ENCODE data around the gene NSD2. TPM values are rescaled to one million over a fixed set of nuclear protein-coding genes. Genes with fewer than 3 reads are reported as not detected.

The NSD2 gene
- total RNA-seq, 1 experiment from 2014 or later: 128 TPM

- Mint-ChIP-seq H3K36me3 (peaks cover 27% of the 10 kb centered on the region), H3K27ac (no peak overlapping the region), H3K9me3 (no peaks in the 10 kb centered on the region), H3K4me1 (no peaks in the 10 kb centered on the region), H3K4me3 (no peak overlapping the region), H3K27me3 (ENCODE audit: low read depth) (no peaks in the 10 kb centered on the region)
- TF ChIP-seq PREB (CRISPR knock-in tag; IDR thresholded peaks at IDR 0.05; ENCODE audit: borderline replicate concordance) (no peak), GRHL2 (CRISPR knock-in tag; IDR thresholded peaks at IDR 0.05; ENCODE audit: insufficient replicate concordance, severe bottlenecking) (no peak), RORB (CRISPR knock-in tag; IDR thresholded peaks at IDR 0.05) (no peak), GTF2I (CRISPR knock-in tag; conservative IDR thresholded peaks at IDR 0.05) (no peak), MXD4 (CRISPR knock-in tag; IDR thresholded peaks at IDR 0.05; ENCODE audit: borderline replicate concordance) (no peak), CREM (CRISPR knock-in tag; IDR thresholded peaks at IDR 0.05) (no peak)
- DNase-seq (ENCODE audit: low spot score) (no peak), ATAC-seq (no peak)
- ChIA-PET POLR2A (no interaction called here), CTCF (interaction anchor here (0.8 to 2.8 kb wide), 2 partner anchors 11 to 92 kb away, joined by 5 to 14 read pairs; no protein-coding TSS in a partner anchor)
Measured at GRCh38 chr4:1841201-1841886, 29.8 kb upstream of the NSD2 start.

GRCh38 chr4:1841887-1842210 lies 29.3 kb upstream of the NSD2 start:
- ChIA-PET CTCF (interaction anchor here (0.6 to 2.8 kb wide), 9 partner anchors 9 to 251 kb away, joined by 3 to 14 read pairs (median 3); partner anchors contain the start of gene LETM1), POLR2A (no interaction called here)
- no peak for DNase-seq (ENCODE audit: low spot score)
- Mint-ChIP-seq H3K36me3 (peaks cover 31% of the 10 kb centered on the region), H3K27me3 (ENCODE audit: low read depth) (no peaks in the 10 kb centered on the region), H3K9me3 (no peaks in the 10 kb centered on the region), H3K4me3 (no peak overlapping the region), H3K4me1 (no peaks in the 10 kb centered on the region), H3K27ac (no peak overlapping the region)
- ATAC-seq: no peak
- TF ChIP-seq TEAD4 (CRISPR knock-in tag; IDR thresholded peaks at IDR 0.05): no peak
- no peak for TF ChIP-seq FOXK1 (CRISPR knock-in tag; IDR thresholded peaks at IDR 0.05)
- TF ChIP-seq AFF4 (CRISPR knock-in tag; IDR thresholded peaks at IDR 0.05; ENCODE audit: borderline replicate concordance): no peak
- no peak for TF ChIP-seq JAZF1 (CRISPR knock-in tag; IDR thresholded peaks at IDR 0.05)
- TF ChIP-seq SMAD3 (CRISPR knock-in tag; IDR thresholded peaks at IDR 0.05; ENCODE audit: borderline replicate concordance): no peak
- no peak for TF ChIP-seq NFATC4 (CRISPR knock-in tag; IDR thresholded peaks at IDR 0.05)
- no peak for TF ChIP-seq SOX15 (CRISPR knock-in tag; IDR thresholded peaks at IDR 0.05)
- TF ChIP-seq ZNF425 (CRISPR knock-in tag; conservative IDR thresholded peaks at IDR 0.05): no peak
- TF ChIP-seq GRHL2 (CRISPR knock-in tag; IDR thresholded peaks at IDR 0.05; ENCODE audit: insufficient replicate concordance, severe bottlenecking): no peak

- Mint-ChIP-seq H3K9me3 (no peaks in the 10 kb centered on the region), H3K27ac (no peak overlapping the region), H3K27me3 (ENCODE audit: low read depth) (no peaks in the 10 kb centered on the region), H3K4me3 (no peak overlapping the region), H3K4me1 (no peaks in the 10 kb centered on the region), H3K36me3 (peaks cover 35% of the 10 kb centered on the region)
- DNase-seq (ENCODE audit: low spot score): peak; percentile 58
- ChIA-PET POLR2A (no interaction called here), CTCF (interaction anchor here (0.6 to 2.8 kb wide), 9 partner anchors 9 to 251 kb away, joined by 3 to 14 read pairs (median 3); partner anchors contain the start of gene LETM1)
- ATAC-seq: peak; percentile 80
- no peak for TF ChIP-seq ATF3 (CRISPR knock-in tag; conservative IDR thresholded peaks at IDR 0.05)
- no peak for TF ChIP-seq ZNF138 (CRISPR knock-in tag; conservative IDR thresholded peaks at IDR 0.05)
- TF ChIP-seq NFYB (CRISPR knock-in tag; conservative IDR thresholded peaks at IDR 0.05; ENCODE audit: low read depth): no peak
- no peak for TF ChIP-seq ZNF317 (CRISPR knock-in tag; IDR thresholded peaks at IDR 0.05; ENCODE audit: borderline replicate concordance, low read depth)
- TF ChIP-seq ZSCAN18 (CRISPR knock-in tag; IDR thresholded peaks at IDR 0.05): no peak
- no peak for TF ChIP-seq ZBTB43 (CRISPR knock-in tag; IDR thresholded peaks at IDR 0.05)
Measured at GRCh38 chr4:1842339-1842895, 28.8 kb upstream of the NSD2 start.

Data from WTC11 (cell line).